ENCODE data around the gene ALDH2. TPM values are rescaled to one million over a fixed set of nuclear protein-coding genes. Genes with fewer than 3 reads are reported as not detected.
A peak's percentile ranks its signal among the peaks of the same experiment; 100 is the strongest.

ALDH2 gene
- total and polyA plus RNA-seq, 9 of the 15 experiments (the other 6 are each of a cell fraction or from before 2014, with no cell fraction given) = 1.9 to 22.5 (median 12.2) TPM

- no peak for TF ChIP-seq ZMIZ1 (IDR thresholded peaks at IDR 0.05; ENCODE audit: low read depth in 2 of 2, low read length in 2 of 2)
- peak in 1 of 2 experiments; percentile 80; a peak in 2 of 4 replicates for TF ChIP-seq CSDE1 (IDR thresholded peaks at IDR 0.05)
- peak; percentile 79; the same call in 1 of the 2 replicates for TF ChIP-seq TOE1 (IDR thresholded peaks at IDR 0.05; ENCODE audit: borderline replicate concordance)
- TF ChIP-seq TOE1 (CRISPR knock-in tag; IDR thresholded peaks at IDR 0.05; ENCODE audit: borderline replicate concordance, low read depth) = 0 out of 2 replicates have a peak, but pooled peaks have one; percentile 25
- TF ChIP-seq GATAD2A (IDR thresholded peaks at IDR 0.05) = no peak; the same call in 1 of the 2 replicates
- TF ChIP-seq ZFP91 (CRISPR knock-in tag; IDR thresholded peaks at IDR 0.05) = no peak; the same call in 1 of the 2 replicates
- TF ChIP-seq BDP1 (IDR thresholded peaks at IDR 0.05; ENCODE audit: insufficient read depth, insufficient read length) = no peak
- peak; percentile 57; the same call in 1 of the 2 replicates for TF ChIP-seq ZNF311 (CRISPR knock-in tag; IDR thresholded peaks at IDR 0.05)
- no peak for TF ChIP-seq ZNF197 (CRISPR knock-in tag; IDR thresholded peaks at IDR 0.05; ENCODE audit: low read depth)
- no peak for TF ChIP-seq HMBOX1 (IDR thresholded peaks at IDR 0.05)
- TF ChIP-seq ZNF398 (CRISPR knock-in tag; IDR thresholded peaks at IDR 0.05) = no peak
- no peak for TF ChIP-seq NR2C1 (IDR thresholded peaks at IDR 0.05)
- TF ChIP-seq NR2C1 (tag; IDR thresholded peaks at IDR 0.05) = peak; percentile 69; the same call in 1 of the 2 replicates
- TF ChIP-seq ADNP (tag; IDR thresholded peaks at IDR 0.05) = no peak
- TF ChIP-seq ZNF696 (CRISPR knock-in tag; conservative IDR thresholded peaks at IDR 0.05) = no peak
- no peak for TF ChIP-seq ETV1 (tag; conservative IDR thresholded peaks at IDR 0.05; ENCODE audit: low read depth)
- TF ChIP-seq SRF (CRISPR knock-in tag; IDR thresholded peaks at IDR 0.05) = peak in 1 of 2 experiments; percentile 51; a peak in 1 of 4 replicates
- no peak for TF ChIP-seq NCOR1 (IDR thresholded peaks at IDR 0.05)
- no peak for TF ChIP-seq BRD9 (IDR thresholded peaks at IDR 0.05; ENCODE audit: low read depth, partially characterized antibody)
Observed at GRCh38 chr12:111841750-111842555, 75.2 kb downstream of the ALDH2 start, which contains the start of gene MAPKAPK5 (continued).

Data from K562 (cell line).